Glomerular visceral epithelial cell (primary cell): ENCODE data around the gene CACNB2.

Experiments
- DNase-seq: peaks from one replicate; pipeline ENCODE4 v3.0.0-alpha.2; 2016; ENCODE audit errors: extremely low spot score

CACNB2 gene

DNA sequence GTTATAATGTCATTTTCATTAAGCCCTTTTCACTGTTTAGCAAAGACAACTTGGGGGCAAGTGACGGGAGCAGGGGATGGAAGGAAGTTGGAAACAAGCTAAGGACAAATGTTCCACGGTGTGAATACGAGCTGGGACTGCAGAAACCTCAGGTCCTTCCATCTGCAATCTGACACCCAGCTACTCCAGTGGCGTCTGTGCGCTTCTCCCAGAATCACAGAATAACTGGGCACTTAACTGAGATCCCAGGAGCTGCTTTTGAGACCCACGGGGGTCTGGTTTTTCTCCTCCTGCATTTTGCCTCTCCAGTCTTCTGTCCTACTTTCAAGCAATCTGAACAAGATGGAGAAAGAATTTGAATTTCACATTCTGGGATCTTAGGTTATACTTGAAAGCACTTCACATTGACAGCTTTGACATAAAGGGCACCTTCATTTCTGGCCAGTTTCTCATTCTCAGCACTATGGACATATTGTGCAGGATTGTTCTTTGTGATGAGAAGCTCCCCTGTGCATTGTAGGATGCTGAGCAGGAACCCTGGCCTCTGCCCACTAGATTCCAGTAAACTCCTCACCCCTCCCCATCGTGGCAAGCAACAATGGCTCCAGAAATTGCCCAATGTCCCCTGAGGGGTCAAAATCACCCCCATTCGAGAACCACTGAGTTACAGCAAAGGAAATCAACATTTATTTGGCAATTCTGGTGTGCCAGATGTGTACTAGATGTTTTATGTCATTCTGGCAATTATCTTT, 194.1 kb downstream of the CACNB2 start:
- no peak for DNase-seq

DNA sequence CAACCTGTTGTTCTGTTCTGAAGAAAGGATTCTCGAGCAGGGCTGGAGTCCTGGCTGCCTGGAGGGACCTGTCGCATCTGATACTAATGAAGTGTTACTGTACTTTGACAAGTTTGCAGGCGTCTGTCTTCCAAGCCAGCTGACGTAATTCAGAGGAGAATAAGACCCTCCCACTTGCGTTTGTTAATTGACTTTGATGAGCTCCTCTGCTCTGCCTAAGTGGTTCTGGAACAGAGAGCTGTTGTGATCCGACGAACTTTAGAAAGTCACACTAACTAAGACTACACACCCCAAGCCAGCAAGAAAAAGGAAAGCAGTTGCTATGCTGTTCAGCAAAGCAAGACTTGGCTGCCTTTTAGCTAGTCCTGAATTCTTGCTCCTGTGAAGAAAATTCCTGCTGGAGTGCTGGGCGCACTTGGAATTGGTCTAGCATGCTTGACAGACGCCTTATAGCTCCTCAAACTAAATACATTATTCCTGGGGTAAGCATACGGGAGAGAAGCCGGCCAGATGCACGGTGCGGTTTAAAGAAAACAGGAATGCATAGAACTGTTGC, 200.3 kb downstream of the CACNB2 start:
- peak; percentile 17 for DNase-seq

DNA sequence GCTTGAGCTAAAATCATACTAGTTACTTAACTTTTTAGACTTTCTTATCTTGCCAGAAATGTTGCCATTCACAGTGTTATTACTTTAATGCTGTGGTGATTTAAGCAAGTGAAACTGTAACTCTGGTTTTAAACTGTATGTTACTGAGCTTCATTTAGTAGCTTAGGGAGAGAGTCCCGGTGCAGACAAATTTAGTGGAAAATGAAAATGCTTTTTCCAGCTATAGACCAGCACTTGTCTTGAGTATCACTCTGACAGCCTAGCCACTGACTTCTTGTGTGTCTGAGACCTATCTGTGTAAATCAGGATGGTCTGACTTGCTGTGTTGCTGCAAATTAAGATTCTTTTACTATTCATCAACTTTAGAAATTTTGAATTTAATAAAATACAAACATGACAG, 200.8 kb downstream of the CACNB2 start:
- no peak for DNase-seq

DNA sequence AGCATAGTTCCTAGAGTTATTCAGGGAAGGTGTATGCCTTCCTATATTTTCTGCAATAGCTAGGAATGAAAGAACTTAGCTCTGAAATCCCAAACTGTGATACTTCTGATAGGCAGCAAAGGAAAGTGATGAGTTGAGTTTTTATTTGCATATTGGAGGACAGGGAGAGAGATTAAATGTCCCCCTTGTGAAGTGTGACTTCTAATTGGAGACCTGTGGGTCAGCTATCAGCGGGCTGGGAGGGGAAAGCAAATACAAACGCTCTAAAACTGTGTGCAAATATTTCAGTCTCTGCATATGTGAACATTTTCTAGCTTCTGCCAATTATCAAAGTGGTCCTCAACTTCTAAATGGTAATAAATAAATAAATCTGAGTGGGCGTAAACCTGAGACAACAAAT, 203.3 kb downstream of the CACNB2 start:
- no peak for DNase-seq

DNA sequence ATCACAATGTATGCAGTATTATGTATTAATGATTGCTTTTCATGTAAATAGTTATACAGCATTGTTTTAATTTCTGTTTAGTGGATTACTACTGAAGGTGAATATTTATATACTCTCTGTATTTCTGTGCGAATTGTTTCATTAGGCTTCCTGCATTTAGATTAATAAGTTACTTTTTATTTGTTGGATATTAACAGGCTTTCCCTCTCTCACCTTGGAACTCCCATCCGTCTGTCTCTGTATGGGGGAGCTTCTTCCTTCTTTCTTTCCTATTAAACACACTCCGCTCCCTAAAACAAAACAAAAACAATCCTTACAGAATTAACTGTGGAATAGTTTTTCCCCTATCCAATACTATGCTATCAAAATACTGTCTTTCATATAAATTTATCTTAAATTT, 205.1 kb downstream of the CACNB2 start:
- no peak for DNase-seq

DNA sequence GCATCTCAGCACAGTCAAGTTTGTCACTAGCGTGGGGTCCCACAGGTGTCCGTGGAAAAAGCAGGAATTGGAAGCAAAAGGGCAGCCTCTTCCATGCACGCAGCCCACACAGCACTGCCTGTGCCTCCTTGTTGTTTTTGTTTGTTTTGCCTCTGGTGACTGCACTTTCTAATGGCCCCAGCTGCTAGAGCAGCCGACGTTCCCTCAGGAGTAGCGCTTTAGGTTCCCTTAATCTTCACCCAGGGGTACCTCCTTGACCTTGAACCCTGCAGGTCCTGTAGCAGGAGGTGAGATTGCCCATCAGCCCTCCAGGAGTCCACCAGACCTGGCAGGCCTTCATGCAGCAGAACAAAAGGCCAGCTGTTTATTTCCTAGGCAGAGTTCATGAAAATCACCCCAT, 210.1 kb downstream of the CACNB2 start:
- DNase-seq = no peak

DNA sequence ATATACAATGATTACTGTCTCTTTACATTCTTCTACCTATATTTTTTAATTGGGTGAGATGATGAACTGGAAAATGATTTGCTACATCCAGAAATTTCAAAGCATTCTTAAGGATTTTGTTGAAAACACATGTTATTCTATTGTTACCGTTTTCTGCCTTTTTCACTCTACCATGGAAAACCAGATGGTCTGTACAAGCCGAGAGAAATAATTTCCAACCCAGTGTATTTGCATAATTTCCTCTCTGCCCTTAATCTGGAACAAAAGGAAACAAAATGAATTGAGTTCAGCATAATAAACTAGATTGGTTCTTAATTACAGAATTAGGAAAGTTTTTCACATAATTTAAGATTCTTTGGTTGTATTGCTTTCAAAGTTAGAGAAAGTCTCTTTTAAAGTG, 211.2 kb downstream of the CACNB2 start:
- no peak for DNase-seq

DNA sequence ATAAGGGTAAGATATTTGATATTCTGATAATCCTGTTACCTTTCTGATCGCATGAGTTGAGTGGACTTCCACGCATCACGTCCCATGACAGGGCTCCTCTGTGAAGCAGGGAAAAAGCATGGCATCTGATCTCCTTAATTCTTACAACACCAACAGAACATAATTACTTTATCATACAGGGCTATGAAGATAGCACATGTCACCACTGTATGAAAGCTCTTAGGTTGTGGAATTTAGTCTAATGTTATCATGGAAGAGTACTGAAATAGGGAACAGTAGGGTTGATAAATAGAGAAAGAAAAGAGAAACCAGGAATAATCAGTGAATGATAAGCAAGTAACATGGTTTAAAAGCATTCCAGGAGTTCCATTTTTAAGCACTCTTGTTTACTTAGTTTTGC, 212.0 kb downstream of the CACNB2 start:
- DNase-seq = no peak

DNA sequence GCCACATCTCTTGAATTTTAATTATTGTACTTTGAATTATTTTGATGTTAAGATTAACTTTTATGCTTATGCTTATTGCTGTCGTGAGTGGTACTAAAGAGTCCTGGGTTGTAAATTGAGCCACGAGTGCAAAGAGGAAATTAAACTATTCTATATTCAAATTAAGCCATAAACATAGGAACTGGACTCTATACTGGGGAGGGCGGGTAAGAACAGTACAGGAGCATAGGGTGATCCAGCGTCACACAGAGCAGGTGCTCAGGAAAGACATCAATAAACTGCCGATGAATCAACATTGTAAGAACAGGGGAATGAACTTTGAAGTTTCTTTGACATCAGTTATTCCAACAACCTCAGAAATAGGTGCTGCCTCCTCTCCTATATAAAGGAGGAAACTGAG, 219.6 kb downstream of the CACNB2 start:
- DNase-seq = no peak

DNA sequence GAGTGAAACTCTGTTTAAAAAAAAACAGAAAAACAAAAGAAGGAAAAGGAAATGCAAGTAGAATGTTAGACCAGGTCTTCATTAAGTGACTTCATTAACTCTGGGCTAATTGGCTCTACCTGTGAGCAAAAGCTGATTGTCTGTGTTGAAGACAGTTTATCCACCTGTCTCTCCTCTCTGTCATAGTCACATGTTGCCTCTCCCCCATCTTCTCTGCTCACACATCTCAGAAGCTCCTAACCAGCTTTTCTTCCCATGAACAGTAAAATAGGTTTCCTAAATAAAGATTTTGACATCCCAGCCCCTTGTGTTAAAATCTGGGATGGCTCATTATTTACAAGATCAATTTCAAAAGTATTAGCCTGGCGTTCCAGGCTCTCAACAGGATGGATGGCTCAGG, 222.7 kb downstream of the CACNB2 start:
- no peak for DNase-seq

DNA sequence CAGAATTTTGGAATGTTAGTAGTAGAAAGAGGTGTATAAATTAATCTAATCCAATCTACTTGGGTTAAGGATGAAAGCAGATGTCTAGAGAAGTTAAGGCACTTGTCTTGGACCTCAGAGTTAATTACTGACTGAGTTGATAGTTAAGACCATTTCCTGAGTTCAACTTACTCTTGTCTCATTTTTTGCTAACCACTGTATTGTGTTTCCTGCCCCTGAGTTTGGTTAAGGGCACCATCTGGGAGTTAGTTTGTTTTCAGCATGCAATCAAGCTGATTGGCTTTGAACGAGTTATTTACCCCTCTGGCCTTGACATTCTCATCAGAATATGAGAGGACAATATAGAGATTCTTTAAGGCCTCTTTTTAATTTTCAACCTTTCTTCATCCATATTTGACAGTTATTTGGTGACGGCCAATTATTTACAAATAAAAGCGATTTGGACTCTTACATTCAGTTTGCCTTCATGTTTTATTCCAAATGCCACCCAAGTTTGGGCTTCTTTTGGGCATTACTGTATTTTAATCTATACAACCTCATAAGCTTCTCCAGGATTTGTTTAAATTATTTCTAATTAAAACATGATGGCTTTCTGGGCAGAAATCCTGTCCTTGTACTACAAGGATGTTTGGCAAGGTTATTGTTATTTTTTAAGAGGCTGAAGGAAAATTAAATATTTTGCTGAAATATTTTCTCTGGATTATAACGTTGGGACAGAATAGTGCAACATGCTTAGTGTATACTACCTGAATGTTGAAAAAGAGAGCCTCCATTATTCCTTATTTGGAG, 225.0 kb downstream of the CACNB2 start:
- DNase-seq = no peak

DNA sequence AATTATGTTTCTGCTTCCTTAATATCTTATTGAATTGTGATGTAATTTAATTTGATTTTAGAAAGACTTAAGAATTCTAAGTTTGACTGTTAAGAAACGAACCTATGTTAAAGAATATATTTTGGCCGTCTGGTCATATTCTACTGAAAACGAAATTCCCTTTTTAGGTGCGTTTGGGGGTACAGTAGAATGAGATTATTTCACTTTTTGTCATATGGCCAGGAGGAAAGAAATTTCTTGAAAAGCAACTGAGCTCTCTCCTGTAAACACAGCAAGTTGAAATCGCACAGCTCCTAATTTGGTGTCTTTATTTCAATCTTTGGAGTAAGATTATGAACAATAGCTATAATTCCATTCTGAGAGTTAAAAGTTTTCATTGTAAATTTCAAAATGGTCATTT, 227.6 kb downstream of the CACNB2 start:
- no peak for DNase-seq

DNA sequence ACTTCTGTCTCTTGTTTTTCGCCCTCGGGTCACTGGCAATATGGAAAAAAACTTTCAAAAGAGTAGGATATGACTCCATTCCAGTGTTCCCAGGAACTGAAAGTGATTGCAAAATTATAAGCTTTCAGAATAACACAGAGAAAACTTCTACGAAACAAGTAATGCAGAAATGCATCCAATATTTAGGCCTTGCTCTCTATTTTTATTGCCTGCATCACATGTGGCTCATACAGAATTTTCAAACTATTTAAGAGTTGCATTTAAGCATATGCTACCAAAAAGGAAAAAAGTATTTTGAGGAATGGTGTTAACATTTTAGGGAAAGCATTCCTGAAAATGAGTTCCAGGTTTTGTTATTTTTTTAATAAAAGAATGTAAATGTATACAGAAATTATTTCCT, 228.0 kb downstream of the CACNB2 start:
- DNase-seq = no peak

DNA sequence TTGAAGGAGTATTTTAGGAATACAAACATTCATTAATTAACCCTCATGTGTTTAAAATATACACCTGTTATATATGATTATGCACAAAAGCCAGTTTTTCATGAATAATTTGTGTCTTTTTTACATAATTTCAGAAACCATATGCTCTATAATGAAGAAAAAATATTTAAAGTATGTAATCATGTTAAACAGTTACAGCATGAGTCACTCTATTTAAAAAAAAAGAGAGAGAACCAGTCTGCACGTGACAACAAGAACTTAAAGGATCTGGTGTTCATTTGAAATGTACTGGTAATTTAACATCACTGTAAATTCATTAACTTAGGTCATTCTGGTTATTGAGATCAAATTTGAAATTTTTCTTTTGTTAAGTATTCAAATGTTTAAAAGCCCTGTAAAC, 228.5 kb downstream of the CACNB2 start:
- no peak for DNase-seq

DNA sequence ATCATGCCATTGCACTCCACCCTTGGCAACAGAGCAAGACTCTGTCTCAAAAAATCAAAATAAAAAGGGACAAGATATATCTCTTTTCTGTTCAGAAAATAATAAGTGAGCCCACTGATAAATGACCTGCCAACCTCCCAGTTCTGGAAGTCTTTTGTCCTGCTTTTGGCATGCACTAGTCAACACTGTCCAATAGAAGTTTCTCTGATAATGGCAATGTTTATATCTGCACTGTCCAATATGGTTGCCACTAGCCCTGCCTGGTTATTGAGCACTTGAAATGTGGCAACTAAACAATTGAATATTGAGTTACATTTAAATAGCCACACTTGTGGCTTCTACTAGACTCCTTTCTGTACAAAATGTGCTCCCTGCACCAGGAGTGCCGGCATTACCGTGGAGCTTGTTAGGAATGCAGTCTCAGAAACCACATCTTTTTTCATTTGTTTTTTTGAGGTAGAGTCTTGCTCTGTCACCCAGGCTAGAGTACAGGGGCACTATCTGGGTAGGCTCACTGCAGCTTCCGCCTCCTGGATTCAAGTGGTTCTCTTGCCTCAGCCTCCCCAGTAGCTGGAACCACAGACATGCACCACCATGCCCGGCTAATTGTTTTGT, 229.7 kb downstream of the CACNB2 start:
- DNase-seq = peak; percentile 1

DNA sequence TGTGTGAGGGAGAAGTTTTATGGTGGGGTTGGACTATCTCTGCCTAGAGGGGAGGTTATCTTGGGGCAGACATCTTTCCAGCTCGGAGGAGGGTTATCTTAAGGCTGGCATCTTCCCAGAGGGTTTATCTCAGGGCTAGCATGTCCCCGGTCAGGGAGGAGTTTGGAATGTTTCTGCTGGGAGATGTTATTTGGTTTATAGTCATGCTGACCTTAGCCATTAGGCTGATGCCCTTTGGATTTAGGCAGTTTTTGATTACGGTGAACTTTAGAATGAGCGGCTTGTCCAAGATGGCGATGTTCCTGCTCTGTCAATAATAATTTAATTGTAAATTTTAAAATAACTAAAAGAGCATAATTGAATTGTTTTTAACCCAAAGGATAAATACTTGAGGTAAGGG, 236.4 kb downstream of the CACNB2 start:
- no peak for DNase-seq

DNA sequence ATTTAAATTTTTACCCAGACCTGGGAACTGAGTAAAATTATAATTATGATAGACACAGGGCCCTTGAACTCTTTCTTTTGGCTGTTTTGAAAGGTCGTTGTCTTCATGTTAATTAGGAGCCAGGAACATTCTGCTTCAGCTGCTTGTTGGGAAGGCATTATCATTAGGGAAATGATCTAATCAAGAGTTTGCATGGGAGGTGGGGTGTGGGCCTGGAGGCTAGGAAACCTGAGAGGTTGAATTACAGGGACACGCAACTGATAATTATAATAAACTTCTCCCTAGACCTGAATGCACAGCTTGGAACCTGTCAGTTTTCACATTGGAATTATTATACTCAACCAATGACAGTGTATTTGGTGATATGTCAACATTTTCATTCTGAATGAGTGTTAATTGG, 237.7 kb downstream of the CACNB2 start:
- DNase-seq = no peak

DNA sequence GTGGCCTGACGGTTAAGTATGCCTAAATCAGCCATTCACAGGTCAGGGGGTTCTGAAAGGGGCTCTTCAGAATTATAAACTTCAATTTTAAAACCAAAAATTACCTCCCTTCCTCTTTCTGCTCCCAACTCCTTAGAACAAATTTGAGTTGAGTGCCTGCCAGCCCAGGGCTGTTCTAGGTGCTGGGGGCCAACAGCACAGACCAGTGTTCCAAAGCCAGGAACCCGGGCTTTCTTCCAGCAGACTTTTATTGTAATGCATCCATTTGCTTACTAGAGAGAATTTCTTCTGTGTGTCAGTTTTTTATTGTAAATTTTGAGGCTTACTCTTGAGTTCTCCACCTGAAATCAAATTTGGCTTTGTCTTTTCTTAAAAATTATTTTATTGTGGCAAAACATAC, 238.5 kb downstream of the CACNB2 start:
- DNase-seq = no peak

DNA sequence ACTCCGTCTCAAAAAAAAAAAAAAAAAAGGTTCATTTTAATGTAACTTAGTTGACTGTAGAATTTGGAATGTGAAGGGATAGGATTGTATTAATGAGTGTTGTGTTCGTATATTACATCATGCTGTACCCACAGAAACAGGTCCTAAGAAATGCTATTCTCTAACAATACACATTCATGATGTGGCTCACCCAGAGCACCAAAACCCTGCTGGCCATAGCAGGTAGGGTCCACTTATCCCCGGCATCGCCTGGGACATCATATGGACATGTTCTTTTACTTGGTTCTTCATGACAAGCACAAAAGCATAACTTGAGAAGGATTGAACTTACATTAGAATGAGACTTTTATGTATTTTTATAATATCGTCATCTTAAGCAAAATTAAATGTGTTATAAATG, 241.5 kb downstream of the CACNB2 start:
- DNase-seq = no peak

DNA sequence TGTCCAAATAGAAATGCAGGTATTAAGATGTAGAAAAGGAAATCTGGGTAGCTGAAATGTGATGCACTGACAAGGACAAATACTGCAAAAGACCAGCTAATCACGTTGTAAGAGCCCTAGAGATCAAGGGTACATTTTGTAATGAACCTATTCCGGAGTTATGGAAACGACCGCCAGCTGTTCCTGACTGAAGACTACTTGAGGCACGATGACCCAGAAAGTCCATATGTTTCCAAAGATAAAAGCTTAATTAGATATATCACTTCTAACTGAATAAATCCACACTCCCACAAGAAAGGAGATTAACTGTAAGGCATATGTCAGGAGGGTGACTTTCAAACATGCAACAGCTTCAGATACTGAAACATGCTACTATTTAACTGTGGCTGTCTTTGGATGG, 257.7 kb downstream of the CACNB2 start:
- no peak for DNase-seq

DNA sequence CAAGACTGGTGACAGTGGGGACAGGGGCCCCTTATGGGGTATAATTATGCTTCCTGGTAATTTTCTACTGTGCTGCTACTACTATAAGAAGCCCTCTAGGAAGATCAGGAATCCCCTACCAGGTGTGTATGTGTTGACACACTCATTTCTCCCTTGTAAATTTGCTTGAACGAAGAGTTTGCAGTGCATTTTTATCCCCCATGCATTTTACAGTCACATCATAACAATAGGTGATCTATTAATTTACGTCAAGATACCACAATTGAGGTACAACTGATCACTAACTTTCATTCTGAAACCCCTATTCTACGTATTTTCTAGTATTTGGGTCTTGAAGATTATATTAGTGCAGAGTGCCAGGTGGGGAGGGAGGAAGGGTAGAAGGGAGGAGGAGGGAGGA, 258.9 kb downstream of the CACNB2 start:
- DNase-seq = no peak

DNA sequence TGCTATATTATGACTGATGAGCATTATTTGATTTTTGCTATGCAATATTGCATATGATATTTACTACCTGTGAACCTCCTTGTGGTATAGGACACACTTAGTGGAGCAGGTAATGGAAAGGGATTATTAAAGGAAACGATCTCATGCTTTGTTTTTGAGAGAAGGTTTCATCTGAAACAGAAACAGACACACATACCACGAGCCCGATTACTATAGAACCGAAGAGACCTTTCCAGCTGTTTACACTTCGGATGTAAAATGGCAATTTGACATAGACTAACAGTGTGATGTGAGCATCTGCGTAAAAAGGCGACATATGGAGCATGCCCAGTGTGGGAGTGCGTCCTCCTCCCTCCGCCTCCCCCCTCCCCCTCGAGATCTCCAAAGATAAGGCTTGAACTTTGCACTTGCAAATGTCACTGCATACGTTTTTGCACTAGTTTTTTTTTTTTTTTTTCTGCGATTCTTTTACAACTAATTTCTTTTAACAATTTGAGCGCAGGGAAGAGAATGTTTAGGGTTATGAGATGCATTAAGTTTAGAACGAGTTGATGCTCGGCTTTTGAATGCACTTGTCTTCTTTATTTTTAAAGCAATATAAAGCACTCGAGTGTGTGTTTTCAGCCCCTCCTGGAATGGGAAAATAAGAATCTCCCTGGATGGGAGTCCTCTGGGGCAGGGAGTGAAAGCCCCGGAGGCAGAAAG, 260.1 kb downstream of the CACNB2 start:
- no peak for DNase-seq
